Activated CD8-positive, alpha-beta memory T cell treated with anti-CD3 and anti-CD28 coated beads, Interleukin-2, amount 50 U/mL, for 48 hours (primary cell): ENCODE results near the gene TTBK1.

Source experiments
- DNase-seq: peaks from one replicate; pipeline ENCODE4 v3.0.0-alpha.2; 2020

Gene TTBK1

DNA sequence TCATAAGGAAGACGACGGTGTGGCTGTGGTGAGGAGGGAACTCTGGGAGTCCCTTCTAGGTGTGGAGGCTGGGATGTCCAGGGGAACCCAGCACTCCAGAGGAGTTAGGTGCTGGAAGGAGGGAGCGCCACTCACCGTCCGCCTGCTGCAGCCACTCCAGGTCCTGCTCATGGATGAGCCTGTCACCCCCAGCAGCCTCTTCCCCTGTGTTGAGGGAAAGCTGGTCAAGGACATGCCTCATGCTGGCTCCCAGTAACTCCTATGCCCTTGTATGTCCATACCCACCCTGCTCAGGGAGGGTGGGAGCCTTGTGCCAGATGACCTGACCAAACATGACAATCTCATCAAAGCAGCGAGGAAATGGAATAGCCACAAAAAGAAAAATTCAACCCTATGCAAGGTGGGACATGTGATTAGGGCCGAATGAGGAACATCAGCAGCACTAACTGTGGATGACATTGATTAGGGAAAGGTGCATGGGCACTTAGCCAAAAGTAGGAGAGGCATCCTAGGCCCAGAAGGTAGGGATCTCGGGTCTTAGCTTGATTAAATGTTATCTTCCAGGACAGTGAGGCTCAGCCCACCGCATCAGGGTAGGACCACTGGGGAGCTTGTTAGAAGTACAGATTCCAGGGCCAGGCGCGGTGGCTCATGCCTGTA, 17.0 kb upstream of the TTBK1 start:
- DNase-seq = no peak

DNA sequence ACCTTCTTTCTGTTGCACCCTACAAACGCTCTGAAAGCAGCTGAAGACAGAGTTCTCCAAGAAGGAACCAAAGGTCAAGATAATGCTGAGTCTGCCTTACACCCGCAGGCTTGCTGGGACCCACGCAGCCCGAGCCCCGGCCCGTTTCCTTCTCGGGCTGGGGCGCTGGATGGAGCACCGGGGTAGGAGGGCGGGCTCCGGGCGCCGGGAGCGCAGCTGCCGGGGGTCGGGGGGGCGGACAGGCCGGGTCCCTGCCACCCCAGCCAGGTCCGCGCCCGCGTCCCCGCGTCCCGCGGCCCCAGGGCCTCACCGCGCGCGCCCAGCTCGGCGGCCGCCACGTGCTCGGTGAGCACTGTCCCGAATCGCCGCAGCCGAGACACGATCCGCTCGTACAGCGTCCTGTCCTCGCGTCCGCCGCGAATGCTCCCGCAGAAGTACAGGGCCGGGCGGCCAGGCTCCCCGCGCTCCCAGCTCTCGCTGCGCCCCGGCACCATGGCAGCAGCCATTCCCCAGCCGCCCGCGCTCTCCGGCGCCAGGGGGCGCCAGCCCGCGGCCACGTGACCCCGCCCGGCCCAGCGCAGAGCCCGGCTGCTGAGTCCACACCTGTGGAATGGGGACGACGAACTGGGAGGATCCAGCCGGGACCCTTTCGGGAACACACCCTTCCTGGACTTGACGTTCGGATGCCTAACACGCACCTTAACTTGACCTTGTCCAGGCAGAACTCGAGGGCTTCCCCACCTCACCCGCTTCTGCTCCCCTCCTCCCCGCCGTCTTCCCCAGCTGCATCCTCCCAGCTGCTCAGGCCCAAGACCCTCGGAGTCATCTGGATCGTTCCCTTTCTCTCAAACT, 14.1 kb upstream of the TTBK1 start, which contains the start of gene DNPH1:
Gene DNPH1, minus strand, starts transcription at position 531 of the 852 bp plus-strand sequence. Its CDS starts 25 bp downstream, at position 506.
- DNase-seq = peak; percentile 93

DNA sequence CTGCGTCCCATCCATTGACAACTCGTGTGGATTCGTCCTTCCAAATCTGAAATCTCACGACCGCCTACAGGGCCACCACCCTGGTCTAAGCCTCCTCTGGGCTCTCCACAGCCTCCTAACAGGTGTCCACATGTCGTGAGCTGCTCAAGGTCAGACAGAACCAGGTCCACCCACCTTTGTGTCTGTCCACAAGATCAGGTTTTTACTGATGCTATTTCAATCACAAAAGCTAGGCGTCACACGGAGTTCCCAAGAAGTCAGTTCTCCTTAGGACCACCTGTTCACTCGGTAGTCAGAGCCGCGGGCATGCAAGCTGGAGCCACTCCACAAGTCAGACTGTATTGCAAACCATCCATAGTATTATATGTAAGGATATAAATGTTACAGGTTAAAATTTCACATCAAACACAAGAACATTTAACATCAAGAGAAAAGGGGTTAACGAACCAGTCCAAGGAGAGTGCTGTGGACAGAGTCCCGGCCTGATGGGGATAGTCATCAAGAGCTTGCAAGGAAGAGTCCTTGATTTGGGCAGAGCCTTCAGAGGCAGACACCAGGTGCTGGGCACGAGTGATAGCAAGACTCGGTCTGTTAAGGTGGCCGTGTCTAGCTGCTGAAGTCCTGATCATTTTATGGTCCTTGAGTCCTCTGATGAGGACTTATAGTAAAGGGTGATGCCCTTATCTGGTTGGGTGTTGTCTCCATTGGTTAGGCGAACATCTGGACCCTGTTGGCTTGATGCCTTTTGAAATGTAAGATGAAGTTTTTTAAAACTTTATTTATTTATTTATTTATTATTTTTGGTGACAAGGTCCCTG, 13.3 kb upstream of the TTBK1 start:
- DNase-seq = peak; percentile 47

DNA sequence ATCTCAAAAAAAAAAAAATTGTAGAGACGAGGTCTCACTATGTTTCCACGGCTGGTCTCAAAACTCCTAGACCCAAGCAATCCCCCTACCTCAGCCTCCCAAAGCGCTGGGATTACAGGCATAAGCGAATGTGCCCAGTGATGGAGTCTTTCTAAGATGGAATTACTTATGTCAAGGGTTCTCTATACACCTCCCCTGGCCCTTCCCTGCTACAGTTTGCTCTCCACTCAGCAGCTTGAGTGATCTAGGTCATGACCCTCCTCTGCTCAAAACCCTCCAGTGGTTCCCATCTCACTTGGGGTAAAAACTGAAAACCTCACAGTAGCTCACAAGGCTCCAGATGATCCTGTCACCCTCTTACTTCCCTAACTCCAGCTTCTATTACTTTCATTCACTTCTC, 12.2 kb upstream of the TTBK1 start:
- DNase-seq = peak; percentile 46

DNA sequence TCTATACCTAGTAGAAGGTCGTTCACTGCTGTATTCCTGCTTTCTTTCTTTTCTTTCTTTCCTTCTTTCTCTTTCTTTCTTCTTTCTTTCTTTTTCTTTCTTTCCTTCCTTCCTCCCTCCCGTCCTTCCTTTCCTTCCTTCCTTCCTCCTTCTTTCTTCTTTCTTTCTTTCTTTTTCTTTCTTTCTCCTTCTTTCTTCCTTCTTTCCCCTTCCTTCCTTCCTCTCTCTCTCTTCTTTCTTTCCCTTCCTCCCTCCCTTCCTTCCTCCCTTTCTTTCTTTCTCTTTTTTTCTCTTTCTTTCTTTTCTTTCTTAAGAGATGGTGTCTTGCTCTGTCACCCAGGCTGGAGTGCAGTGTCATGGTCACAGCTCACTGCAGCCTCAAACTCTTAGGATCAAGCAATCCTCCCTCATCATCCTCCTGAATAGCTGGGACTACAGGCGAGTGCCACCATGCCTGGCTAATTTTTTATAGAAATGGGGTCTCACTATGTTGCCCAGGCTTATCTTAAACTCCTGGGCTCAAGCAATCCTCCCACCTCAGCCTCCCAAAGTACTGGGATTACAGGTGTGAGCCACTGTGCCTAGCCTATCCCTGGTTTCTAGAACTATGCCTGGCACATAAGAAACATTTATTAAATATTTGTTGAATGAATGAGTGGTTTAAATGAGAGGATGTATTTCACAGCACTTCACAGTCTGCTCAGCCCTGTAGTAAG, 11.4 kb upstream of the TTBK1 start:
- DNase-seq = no peak

DNA sequence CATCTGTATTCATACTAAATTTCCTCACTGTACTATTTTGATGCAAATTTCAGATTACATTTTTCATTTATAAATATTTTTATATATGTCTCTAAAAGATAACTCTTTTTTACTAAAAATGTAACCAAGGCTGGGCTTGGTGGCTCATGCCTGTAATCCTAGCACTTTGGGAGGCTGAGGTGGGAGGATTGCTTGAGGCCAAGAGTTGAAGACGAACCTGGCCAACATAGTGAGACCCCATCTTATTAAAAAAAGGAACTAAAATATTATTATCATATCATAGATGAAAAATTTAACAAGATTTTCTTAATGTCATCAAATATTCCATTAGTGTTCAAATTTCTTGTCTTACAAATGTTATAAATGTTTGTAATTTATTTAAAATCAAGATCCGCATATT, 7.4 kb upstream of the TTBK1 start:
- DNase-seq = no peak

DNA sequence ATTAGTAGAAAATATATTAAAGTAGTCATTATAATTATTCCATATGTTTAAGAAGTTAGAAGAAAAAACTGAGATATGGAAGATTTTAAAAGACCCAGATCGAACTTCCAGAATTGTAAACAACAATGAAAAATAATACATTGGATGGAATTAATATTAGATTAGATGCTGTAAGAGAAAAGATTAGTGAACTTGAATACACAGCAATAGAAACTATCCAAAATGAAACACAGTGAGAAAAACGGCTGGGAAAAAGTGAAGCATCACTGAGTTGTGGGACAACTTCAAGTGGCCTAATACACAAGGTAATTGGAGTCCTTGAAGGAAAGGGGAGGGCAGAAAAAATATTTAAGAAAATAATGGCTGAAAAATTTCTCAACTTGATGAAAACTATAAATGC, 4.2 kb upstream of the TTBK1 start:
- DNase-seq = no peak

DNA sequence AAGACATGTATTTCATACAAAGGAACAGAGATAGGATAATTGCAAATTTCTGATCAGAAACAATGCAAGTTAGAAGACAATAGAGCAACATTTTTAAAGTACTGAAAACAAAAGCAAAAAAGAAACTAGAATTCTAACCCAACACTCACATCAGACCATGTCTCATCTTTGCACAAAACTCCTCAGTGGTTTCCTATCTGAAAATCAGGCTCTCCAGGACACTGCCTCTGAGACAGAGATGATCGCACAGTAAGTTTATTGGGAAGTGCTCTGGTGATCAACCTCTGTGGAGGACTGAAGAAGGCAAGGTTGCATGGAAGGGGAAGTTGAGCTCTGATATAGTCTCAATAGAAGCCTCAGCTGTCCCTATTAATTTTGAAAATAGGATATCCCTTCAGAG, 2.3 kb upstream of the TTBK1 start:
- no peak for DNase-seq

DNA sequence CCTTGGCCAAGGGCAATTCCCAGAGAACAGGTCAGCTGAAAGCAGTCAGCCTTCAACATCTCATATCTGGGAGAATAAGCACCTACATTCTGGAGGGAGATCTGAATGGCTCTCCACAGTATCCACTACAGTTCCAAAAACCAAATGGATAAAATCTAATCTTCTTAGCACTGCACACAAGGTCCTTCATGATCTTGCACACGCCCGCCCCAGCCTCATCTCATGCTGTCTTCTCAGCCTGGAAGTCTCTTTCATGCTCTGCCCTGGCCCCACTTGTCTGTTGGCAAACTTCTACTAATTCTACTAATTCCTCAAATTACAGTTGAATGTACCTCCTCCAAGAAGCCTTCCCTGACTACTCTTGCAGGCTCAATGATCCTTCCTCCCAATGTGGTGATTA, 1.8 kb upstream of the TTBK1 start:
- DNase-seq = no peak

DNA sequence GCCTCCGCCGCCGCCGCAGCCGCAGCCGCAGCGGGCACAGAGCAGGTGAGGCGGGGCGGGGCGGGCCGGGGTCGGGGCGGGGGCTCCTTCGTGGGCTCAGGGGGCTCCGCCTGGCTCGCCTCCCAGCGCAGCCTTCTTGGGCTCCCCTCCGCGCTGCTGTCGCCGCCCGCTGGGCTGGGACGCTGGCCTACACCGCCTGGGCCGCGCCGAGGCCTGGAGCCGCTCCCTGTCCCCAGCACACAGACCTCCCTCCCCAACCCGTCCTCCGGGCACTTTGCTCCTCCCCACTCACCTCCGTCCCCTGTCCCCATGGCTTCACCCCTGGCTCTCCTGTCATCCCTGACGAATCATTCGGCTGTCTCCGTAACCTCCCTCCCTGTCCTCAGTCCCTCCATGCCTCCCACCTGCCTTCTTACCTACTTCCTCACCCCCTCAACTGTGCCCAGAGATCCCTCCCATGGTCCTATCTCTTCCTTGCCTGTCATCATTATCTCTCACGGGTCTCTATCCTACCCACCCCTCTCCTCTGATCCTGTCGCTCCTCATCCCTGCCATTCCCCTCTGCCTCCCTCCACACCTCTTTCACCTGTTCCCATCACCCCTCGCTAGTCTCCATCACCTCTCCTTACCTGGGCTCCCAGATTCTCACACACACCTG, 512 bp downstream of the TTBK1 start:
- no peak for DNase-seq

DNA sequence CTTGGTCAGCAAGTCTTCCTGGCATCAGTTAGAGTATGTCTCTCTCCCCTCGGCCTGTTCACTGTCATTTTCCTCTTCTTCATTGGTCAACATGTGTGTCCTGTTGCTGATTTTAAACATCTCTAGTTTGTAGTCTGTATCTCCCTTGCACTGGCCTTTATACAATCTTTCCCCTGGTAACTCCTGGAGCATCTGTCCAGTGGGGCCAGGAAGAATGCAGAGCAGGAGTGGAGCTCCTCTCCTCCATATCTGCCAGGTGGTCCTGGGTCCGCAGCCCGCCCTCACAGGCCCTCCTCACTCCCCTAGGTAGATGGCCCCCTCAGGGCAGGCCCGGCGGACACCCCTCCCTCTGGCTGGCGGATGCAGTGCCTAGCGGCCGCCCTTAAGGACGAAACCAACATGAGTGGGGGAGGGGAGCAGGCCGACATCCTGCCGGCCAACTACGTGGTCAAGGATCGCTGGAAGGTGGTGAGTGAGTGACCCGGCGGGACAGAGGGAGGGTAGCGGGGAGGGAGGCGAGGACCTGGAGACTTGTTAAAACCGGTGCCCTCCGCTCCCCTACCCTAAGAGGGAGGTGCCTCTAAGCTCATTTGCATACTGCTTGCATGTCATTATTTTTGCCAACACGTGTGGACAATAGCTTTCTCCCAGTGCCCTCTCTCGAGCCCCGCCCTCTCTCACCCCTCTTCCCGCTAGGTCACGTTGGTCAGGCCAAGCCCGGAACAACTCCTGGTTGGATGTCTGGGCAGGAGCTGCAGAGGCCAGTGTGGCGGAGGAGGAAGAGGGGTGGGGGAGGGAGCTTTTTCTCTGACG, 3.2 kb downstream of the TTBK1 start:
- peak; percentile 69 for DNase-seq

DNA sequence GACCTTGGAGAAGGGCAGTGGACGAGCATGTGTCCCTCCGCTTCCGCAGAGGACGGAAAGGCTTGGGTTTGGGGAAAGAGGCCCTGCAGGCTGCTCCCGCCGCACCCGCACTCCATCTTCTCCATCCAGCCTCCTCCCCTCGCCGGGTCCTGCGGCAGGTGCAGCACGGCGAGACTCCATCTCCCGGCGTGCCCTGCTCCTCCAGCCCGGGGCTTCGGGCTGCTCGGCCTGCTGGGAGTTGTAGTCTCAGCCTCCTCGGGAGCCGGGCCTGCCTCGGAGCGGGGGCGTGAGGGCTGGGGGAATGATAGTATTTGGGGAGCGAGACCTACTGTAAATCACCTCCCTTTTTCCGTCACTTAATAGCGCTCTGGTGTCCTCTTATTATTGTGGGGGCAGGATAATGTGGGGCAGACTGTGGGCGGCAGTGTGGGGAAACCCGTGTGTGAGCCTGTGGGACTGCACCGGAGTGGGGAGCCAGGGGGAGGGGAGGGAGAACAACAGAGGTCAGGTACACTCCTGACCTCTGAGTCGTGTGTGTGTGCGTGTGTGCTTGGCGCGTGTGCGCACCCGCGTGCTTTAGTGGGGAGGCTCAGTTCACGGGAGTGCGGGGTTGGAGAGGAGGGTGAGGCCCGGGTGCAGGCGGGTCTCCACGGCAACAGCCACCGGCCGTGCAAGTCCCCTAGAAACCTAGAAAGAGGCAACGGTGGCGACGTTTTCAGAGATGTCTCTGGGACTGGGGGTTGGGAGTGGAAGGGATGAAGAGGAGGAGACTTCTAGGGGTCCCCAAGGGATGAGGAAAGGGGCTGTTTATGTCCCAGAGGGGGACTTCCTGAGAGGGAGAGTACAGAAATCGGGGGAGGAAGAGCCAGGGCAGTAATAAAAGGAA, 4.1 kb downstream of the TTBK1 start:
- DNase-seq = peak; percentile 89

DNA sequence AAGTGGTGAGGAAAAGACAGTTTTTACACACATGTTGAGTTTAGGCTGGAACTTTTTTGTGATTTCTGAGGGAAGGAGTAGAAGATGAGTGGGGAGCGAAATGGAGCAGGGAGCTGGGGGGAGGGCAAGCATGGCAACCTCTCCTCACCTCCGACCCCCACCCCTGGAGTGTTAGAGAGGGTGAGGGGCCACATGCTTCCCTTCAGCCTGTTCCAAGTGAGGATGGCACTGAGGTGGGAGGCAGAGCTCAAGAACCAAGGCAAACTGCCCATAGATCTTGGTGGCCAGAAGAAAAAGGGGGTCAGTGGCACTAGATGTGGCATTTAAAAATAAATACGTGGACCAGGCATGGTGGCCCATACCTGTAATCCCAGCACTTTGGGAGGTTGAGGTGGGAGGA, 4.8 kb downstream of the TTBK1 start:
- DNase-seq = no peak

DNA sequence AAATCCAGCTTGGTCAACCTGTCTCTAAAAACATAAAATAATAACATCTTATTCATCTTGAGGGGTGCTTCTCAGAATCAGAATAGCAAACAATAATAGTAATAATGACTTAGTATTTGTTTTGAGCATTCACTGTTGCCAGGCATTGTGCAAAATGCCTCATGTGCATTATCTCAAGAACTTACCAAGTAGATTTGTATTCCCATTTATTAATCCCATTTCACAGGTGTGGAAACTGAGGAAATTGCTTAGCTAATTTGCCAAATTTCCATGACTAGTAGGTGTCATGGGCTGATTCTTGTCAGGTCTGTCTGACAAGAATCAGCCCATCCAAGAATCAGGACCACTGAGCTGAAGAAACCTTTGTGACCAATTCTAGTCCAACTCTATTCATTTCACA, 5.5 kb downstream of the TTBK1 start:
- DNase-seq = no peak

DNA sequence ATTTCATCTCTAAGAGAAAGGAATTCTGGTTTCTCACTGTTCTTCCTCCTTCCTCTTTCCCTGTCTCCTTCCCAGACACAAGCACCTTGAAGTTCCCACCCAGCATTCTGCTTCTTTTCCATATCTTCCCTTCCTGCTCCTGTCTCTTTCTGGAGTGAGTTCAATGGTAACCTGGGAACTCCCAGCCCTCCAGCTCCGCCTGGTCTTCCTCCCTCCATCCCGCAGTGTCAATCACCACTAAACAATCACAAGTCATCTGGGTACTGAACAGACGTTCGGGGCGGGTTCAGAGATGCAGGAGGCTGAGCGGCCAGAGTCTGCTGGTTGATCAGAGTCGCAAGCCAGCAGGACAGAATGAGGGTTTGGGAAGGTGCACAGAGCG, 7.7 kb downstream of the TTBK1 start:
- DNase-seq = no peak

DNA sequence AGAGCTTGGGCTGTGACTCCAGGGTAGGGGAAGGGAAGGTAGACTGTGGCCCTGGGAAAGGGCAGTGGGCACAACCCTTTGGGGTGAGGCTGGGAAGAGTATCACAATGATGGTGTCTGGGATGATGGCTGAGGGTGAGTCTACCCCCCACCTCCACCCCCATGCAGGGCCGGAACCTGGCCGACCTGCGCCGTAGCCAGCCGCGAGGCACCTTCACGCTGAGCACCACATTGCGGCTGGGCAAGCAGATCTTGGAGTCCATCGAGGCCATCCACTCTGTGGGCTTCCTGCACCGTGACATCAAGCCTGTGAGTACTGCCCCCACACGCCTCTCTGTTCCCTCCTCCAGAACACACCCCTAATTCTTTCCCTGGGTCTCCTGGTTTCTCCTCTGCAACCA, 10.1 kb downstream of the TTBK1 start:
- DNase-seq = no peak

DNA sequence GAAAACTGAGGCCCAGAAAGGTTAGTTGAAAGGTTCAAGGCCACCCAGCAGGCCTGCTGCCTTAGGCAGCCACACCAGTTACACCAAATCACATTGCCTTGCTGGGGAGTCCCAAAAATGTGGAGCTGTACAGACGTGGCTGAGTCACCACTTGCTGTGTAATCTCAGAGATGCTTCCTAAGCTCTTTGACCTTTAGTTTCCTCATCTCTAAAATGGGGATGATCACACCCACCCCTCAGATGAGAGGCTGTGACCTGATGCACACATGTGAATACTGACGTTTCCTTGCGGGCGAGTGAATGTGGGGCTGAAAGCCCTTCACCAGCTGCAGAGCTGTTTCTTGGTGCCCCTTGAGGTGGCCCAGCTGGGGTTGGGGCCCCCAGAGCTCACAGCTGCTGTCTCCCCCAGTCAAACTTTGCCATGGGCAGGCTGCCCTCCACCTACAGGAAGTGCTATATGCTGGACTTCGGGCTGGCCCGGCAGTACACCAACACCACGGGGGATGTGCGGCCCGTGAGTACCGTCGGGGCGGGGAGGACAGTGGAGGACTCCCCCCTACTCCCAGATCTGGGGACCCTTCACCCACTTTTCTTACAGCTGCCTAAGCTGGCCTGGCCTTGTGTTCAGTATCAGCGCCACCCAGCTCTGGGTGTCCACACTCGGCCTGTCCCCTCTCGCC, 11.0 kb downstream of the TTBK1 start:
- no peak for DNase-seq

DNA sequence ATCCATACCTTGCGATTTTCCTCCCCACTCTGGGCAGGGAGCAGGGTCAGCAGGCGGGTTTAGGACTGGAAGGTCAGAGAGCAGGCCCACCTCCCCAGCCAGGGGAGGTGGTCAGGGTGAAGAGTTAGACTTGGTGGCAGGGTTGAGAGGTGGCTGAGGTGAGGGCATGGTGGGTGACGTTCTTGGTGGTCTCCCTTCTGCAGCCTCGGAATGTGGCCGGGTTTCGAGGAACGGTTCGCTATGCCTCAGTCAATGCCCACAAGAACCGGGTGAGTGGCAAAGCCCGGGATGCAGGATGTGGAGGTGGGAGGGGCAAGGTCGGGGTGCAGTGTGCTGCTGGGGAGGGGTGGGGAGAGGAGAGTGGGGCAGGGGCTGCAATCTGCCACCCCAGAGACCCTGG, 11.6 kb downstream of the TTBK1 start:
- no peak for DNase-seq

DNA sequence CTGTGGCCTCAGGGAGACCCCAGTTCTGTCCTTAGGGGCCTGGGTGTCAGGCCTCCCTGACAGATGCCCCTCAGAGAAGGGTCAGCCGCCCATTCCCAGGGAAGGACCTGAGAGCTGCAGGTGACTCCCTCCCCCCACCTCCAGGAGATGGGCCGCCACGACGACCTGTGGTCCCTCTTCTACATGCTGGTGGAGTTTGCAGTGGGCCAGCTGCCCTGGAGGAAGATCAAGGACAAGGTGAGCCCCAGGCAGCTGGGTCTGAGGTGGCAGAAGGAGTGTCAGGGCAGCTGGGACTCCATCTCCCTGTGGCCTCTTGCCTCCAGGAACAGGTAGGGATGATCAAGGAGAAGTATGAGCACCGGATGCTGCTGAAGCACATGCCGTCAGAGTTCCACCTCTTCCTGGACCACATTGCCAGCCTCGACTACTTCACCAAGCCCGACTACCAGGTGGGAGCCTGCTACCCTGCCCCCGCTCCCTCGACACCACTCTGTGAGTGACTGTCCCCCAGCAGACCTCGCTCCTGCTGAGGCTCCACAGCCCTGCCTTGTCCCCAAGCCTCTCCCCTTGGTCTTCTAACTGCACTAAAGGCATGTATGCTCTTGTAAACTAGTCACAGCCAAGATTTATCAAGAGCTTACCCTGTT, 12.2 kb downstream of the TTBK1 start:
- no peak for DNase-seq
